ENCODE results near the gene GRIK3.

- no peak for TF ChIP-seq CTCF (IDR thresholded peaks at IDR 0.05)
- TF ChIP-seq POLR2A (IDR thresholded peaks at IDR 0.05): no peak
These were observed 281.4 kb downstream of the GRIK3 start for GRCh38 chr1:36752891-36753361.
